NCI-H774 (cell line): Measurements from ENCODE around the gene NBPF15.
"Not testable (repeated sequence)": the region's sequence is repeated elsewhere in the genome, so short reads cannot be mapped to it uniquely, and the experiment has no call there.

Experiments used
- DNase-seq: peaks from one replicate; lab custom pipeline; 2025; lab: John Stamatoyannopoulos, UW

NBPF15 gene

GRCh38 chr1:144461136-144461759 is at the start of gene NBPF15:
NBPF15 (minus strand) TSS chr1:144461669; CDS start chr1:144440003, 21,666 bp downstream.
- peak; percentile 54 for DNase-seq

GRCh38 chr1:144496429-144496828 is 35.0 kb upstream of the NBPF15 start:
- DNase-seq, result not testable (repeated sequence)

GRCh38 chr1:144494130-144494529 is 32.7 kb upstream of the NBPF15 start:
- DNase-seq, result not testable (repeated sequence)

GRCh38 chr1:144490394-144490793 is 28.9 kb upstream of the NBPF15 start:
- DNase-seq, result not testable (repeated sequence)

GRCh38 chr1:144487002-144487401 is 25.5 kb upstream of the NBPF15 start:
- DNase-seq, result not testable (repeated sequence)

GRCh38 chr1:144485048-144485993 is 23.9 kb upstream of the NBPF15 start:
- not testable (repeated sequence) for DNase-seq

GRCh38 chr1:144473897-144474296 is 12.4 kb upstream of the NBPF15 start:
- not testable (repeated sequence) for DNase-seq

- not testable (repeated sequence) for DNase-seq
These were observed 10.0 kb upstream of the NBPF15 start for GRCh38 chr1:144471434-144471833.

- not testable (repeated sequence) for DNase-seq
These were observed 309 bp upstream of the NBPF15 start for GRCh38 chr1:144461778-144462177.

- DNase-seq, result not testable (repeated sequence)
These were observed 783 bp downstream of the NBPF15 start for GRCh38 chr1:144460686-144461085.

GRCh38 chr1:144442402-144442801 is 19.1 kb downstream of the NBPF15 start:
- DNase-seq, result not testable (repeated sequence)

- DNase-seq, result not testable (repeated sequence)
These were observed 21.7 kb downstream of the NBPF15 start for GRCh38 chr1:144439737-144440136.

GRCh38 chr1:144418891-144419694 is 42.4 kb downstream of the NBPF15 start:
- peak; percentile 46 for DNase-seq

GRCh38 chr1:144413404-144414118 is 47.9 kb downstream of the NBPF15 start:
- not testable (repeated sequence) for DNase-seq

GRCh38 chr1:144412491-144413403 is 48.7 kb downstream of the NBPF15 start:
- peak; percentile 87 for DNase-seq

- peak; percentile 79 for DNase-seq
These were observed 49.4 kb downstream of the NBPF15 start for GRCh38 chr1:144412068-144412471.

GRCh38 chr1:144402807-144403206 is 58.7 kb downstream of the NBPF15 start:
- not testable (repeated sequence) for DNase-seq

GRCh38 chr1:144371651-144372050 is 89.8 kb downstream of the NBPF15 start:
- not testable (repeated sequence) for DNase-seq
